ENCODE data around the gene CGB7. TPM values are rescaled to one million over a fixed set of nuclear protein-coding genes. Genes with fewer than 3 reads are reported as not detected.
"Not testable (repeated sequence)": the region's sequence is repeated elsewhere in the genome, so short reads cannot be mapped to it uniquely, and the experiment has no call there.

Gene CGB7
- total RNA-seq, 1 donor from 2014 or later = not detected

DNA sequence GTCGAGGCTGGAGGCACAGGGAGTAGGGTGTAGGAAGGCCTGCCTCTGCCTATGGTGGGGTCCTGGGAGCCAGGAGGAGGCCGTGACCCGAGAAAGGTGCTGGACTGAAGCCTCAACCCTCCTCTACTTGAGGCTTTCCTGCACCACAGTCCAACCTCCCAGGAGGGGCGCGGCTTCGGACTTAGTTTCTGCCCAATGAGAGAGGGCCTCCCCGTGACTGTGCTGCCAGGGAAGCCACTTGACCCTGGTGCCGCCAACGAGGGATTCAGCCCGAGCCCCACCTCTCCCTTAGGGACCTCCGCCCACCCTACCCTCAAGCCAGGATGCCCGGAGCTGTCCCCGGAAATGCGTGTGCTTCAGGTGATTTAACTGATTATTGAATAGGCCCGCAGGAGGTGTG is 33.3 kb downstream of the CGB7 start, which contains the start of gene CGB3:
CGB3 (minus strand) TSS at position 101 of the 400 bp plus-strand sequence. CDS start 362 bp downstream, outside the sequence.
- not testable (repeated sequence) for H3K4me3 Mint-ChIP-seq; H3K9me3 Mint-ChIP-seq; H3K36me3 Mint-ChIP-seq (ENCODE audit: low read depth); H3K27ac Mint-ChIP-seq (ENCODE audit: unreplicated experiment); H3K4me1 Mint-ChIP-seq; DNase-seq (ENCODE audit: low read depth, low spot score)
- peaks cover 33% of the 10 kb centered on the region for H3K27me3 Mint-ChIP-seq (ENCODE audit: low read depth)

DNA sequence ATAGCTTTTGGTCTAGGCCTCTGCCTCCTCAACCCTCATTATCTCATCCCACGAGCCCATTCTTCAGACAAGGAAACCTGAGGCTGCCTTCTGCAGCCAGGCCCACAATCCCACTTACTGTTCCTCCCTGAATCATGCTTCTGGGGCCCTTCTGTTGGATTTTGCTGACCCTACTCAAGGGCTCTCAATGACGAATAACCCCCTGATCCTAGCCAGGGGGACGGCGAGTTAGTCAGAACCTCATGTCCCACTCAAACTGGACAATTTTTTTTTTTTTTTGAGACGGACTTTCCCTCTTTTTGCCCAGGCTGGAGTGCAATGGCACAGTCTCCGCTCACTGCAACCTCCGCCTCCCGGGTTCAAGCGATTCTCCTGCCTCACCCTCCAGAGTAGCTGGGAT is 35.4 kb downstream of the CGB7 start:
- no peak overlapping the region for H3K4me3 Mint-ChIP-seq
- H3K27me3 Mint-ChIP-seq (ENCODE audit: low read depth) = peaks cover 54% of the 10 kb centered on the region
- TF ChIP-seq, protein P1, sequence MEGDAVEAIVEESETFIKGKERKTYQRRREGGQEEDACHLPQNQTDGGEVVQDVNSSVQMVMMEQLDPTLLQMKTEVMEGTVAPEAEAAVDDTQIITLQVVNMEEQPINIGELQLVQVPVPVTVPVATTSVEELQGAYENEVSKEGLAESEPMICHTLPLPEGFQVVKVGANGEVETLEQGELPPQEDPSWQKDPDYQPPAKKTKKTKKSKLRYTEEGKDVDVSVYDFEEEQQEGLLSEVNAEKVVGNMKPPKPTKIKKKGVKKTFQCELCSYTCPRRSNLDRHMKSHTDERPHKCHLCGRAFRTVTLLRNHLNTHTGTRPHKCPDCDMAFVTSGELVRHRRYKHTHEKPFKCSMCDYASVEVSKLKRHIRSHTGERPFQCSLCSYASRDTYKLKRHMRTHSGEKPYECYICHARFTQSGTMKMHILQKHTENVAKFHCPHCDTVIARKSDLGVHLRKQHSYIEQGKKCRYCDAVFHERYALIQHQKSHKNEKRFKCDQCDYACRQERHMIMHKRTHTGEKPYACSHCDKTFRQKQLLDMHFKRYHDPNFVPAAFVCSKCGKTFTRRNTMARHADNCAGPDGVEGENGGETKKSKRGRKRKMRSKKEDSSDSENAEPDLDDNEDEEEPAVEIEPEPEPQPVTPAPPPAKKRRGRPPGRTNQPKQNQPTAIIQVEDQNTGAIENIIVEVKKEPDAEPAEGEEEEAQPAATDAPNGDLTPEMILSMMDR (conservative IDR thresholded peaks at IDR 0.05) = no peak
- H3K9me3 Mint-ChIP-seq = no peaks in the 10 kb centered on the region
- H3K27ac Mint-ChIP-seq (ENCODE audit: unreplicated experiment) = no peak overlapping the region
- peaks cover 11% of the 10 kb centered on the region for H3K4me1 Mint-ChIP-seq
- H3K36me3 Mint-ChIP-seq (ENCODE audit: low read depth) = no peaks in the 10 kb centered on the region
- no peak for DNase-seq (ENCODE audit: low read depth, low spot score)

DNA sequence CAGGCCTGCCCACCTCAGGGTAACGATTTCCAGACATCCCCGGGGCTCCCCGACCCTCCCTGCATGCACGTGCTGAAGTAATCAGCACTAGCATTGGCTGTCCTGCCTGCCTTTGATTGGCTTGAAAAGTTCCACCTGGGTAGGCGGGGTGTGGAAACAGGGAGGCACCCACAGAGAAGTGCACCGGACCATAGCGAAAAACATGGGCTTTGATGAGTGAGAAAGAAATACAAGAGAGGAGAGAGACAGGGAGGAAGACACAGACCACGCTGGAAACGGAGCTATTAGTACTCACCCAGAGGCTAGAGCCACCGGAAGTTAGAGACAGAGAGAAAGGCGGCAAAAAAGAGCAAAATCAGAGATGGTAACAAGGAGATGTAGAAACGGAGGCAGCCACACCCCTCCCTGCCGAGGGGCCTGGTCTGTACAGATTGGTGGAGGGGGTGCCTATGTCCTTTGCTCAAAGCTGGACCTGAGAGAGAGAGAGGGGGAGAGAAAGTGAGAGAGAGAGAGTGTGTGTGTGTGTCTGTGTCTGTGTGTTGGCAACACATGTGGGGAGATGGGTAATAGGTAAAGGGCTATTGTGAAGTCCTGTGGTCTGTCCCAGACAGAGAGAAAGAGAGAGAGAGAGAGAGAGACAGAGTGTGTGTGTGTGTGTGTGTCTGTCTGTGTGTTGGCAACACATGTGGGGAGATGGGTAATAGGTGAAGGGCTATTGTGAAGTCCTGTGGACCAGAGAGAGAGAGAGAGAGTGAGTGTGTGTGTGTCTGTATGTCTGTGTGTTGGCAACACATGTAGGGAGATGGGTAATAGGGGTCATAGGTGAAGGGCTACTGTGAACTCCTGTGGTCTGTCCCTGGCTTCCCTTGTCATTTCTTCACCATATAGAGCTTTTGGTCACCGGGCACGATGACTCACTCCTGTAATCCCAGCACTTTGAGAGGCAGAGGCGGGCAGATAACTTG is 36.3 kb downstream of the CGB7 start:
- H3K27ac Mint-ChIP-seq (ENCODE audit: unreplicated experiment) = no peak overlapping the region
- peaks cover 11% of the 10 kb centered on the region for H3K4me1 Mint-ChIP-seq
- no peaks in the 10 kb centered on the region for H3K36me3 Mint-ChIP-seq (ENCODE audit: low read depth)
- H3K4me3 Mint-ChIP-seq = peak overlapping the region; percentile 25
- peaks cover 56% of the 10 kb centered on the region for H3K27me3 Mint-ChIP-seq (ENCODE audit: low read depth)
- no peaks in the 10 kb centered on the region for H3K9me3 Mint-ChIP-seq
- DNase-seq (ENCODE audit: low read depth, low spot score) = no peak
- TF ChIP-seq, protein P1 (conservative IDR thresholded peaks at IDR 0.05) = no peak

DNA sequence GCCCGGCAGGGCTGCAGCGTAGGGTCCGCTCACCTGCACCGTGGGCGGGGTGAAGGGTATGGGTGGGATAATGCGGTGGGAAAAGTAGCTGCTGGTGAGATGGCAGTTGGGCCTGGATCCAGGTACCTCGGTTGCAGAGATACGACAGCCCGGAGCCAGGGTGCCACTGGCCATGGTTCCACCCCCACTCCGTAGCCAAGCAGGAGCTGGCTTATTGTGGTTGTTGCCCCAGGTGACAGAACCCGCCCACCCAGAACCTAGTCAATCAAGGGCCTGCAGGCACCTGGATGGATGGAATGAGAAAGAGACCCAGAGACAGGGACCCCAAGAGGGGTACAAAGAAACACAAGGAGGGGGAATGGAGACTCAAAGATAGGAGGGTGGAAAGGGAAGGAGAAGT is 37.2 kb downstream of the CGB7 start:
- peaks cover 60% of the 10 kb centered on the region for H3K27me3 Mint-ChIP-seq (ENCODE audit: low read depth)
- no peak for DNase-seq (ENCODE audit: low read depth, low spot score)

DNA sequence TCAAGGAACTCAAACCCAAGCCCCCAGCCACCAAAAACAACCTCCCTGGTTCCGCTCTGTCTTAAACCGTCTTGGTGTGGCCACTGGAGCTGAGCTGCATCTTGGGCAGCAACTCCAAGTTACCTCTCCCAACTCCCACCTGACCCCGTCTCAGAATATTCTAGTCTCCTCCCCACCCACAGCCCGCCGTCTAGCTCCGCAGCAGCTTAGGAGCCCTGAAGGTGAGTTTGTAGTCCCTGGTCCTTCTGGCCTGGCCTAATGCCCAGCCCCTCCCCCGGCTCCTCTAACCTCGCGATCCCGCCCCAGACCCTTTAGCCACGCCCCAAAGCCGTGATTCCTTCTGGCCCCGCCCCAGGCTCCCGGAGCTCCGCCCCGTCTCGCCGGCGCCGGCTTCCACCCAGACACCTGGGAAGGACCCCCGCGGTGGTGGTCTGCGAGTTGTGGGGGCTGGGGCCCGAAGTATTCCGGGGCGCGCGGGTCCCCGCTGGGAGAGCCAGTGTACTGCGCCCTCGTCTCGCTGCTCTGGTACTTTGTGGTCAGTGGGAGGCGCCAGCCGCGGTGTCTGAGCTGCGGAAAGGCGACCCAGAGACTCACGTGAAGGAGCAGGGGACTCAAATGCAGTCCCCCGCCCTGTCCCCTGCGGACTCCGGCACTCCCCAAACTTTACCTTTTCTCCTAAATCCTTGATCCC is 38.2 kb downstream of the CGB7 start:
- Mint-ChIP-seq H3K9me3 (no peaks in the 10 kb centered on the region), H3K4me1 (peaks cover 11% of the 10 kb centered on the region), H3K27ac (ENCODE audit: unreplicated experiment) (no peak overlapping the region), H3K36me3 (ENCODE audit: low read depth) (peaks cover 7% of the 10 kb centered on the region), H3K27me3 (ENCODE audit: low read depth) (peaks cover 60% of the 10 kb centered on the region), H3K4me3 (peak overlapping the region; percentile 73)
- DNase-seq (ENCODE audit: low read depth, low spot score) = peak; percentile 39
- TF ChIP-seq, protein P1 (conservative IDR thresholded peaks at IDR 0.05) = peak; percentile 56

More for the DNA sequence above, 37.2 kb downstream of the CGB7 start:
- TF ChIP-seq, protein P1 (conservative IDR thresholded peaks at IDR 0.05) = no peak
- H3K36me3 Mint-ChIP-seq (ENCODE audit: low read depth) = peaks cover 5% of the 10 kb centered on the region
- H3K4me3 Mint-ChIP-seq = peak overlapping the region; percentile 54
- peaks cover 11% of the 10 kb centered on the region for H3K4me1 Mint-ChIP-seq
- H3K9me3 Mint-ChIP-seq = no peaks in the 10 kb centered on the region
- no peak overlapping the region for H3K27ac Mint-ChIP-seq (ENCODE audit: unreplicated experiment)

DNA sequence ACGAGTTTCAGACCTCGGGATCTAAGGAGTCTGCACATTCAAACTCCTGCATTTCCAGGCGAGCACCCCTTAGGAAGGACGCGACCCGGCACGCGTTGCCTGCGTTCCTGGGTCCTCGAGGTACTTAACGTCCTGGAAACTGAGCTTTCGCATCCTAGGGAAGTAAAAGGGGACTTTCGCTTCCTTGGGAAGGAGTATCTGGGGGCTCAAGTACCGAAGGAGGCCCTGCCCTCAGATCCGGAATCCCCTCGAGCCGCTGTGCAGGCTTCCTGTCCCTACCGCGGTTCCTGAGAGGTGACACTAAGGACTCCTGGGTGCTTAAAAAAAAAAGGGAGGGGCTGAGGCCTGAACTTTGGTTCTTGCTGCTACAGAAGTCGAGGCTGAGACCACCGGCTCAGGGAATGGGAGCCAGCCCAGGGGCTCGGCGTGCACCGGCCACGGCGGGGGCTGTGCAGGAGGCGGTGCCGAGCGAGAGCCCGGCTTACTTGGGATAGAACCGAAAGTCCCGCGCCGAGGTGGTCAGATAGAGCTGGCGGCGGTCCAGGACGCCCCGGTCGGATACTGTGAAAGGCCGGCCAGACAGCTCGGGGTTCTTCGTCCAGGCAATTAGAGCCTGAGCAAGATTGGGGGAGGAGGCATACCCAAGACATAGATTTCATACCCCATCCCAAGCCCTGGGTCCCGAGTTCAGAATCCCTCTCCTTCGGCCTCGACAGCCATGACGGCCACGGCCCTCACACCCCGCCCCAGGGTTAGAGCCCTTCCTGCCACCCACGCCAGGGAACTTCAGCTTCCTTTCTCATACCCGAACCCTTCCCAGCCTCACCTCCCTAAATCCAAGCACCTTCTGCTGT is 38.9 kb downstream of the CGB7 start:
- DNase-seq (ENCODE audit: low read depth, low spot score); H3K27ac Mint-ChIP-seq (ENCODE audit: unreplicated experiment); H3K9me3 Mint-ChIP-seq; H3K36me3 Mint-ChIP-seq (ENCODE audit: low read depth): not testable (repeated sequence)
- peaks cover 11% of the 10 kb centered on the region for H3K4me1 Mint-ChIP-seq
- peak overlapping the region; percentile 73 for H3K4me3 Mint-ChIP-seq
- peaks cover 60% of the 10 kb centered on the region for H3K27me3 Mint-ChIP-seq (ENCODE audit: low read depth)

Data from neural crest cell (in vitro differentiated cells).